Right atrium auricular region (tissue), 2 donors: Measurements from ENCODE around the gene CERT1. TPM values are rescaled to one million over a fixed set of nuclear protein-coding genes. Genes with fewer than 3 reads are reported as not detected.

Experiments used
- DNase-seq: peaks from one replicate; pipeline ENCODE4 v3.0.0-alpha.2; 2019; ENCODE audit warnings: low spot score
- H3K27ac ChIP-seq, 2 donors: fragments of 200-600 bp; sonication (generic); 1 replicate in 1 of 2; 2 replicates in 1 of 2; pipeline ENCODE4 v1.5.1; 2016 to 2019
- H3K27me3 ChIP-seq, 2 donors: fragments of 200-600 bp; sonication (generic); one replicate each; pipeline versions ENCODE4 v1.5.1 to v1.6.0; 2017 to 2019
- H3K36me3 ChIP-seq: fragments of 200-600 bp; sonication (generic); one replicate; pipeline ENCODE4 v1.5.1; 2016
- H3K4me1 ChIP-seq, 2 donors: fragments of 200-600 bp; sonication (generic); one replicate each; pipeline versions ENCODE4 v1.5.1 to v1.6.0; 2017 to 2019
- H3K4me3 ChIP-seq, 2 donors: fragments of 200-600 bp; sonication (generic); 1 replicate in 1 of 2; 2 replicates in 1 of 2; pipeline ENCODE4 v1.5.1; 2017 to 2019; ENCODE audit warnings: mild to moderate bottlenecking in 1 of 2, moderate library complexity in 1 of 2
- H3K9me3 ChIP-seq, 2 donors: fragments of 200-600 bp; sonication (generic); one replicate each; pipeline ENCODE4 v1.5.1; 2019
- total RNA-seq, 2 donors: library from RNA; depleted of rRNA; stranded (reverse); fragments of >200 nt; gene quantifications; one replicate each; pipeline ENCODE4 v1.1.0, GENCODE V29; 2016
- TF ChIP-seq, protein P1 (sequence below), 2 donors: fragments of 200-600 bp; sonication (generic); IDR thresholded peaks; one replicate each; pipeline ENCODE4 v1.5.1; 2019; ENCODE audit warnings: antibody characterized with exemption in 2 of 2

Gene CERT1
- total RNA-seq, 2 donors from 2014 or later, result 12.3 to 12.6 TPM

DNA sequence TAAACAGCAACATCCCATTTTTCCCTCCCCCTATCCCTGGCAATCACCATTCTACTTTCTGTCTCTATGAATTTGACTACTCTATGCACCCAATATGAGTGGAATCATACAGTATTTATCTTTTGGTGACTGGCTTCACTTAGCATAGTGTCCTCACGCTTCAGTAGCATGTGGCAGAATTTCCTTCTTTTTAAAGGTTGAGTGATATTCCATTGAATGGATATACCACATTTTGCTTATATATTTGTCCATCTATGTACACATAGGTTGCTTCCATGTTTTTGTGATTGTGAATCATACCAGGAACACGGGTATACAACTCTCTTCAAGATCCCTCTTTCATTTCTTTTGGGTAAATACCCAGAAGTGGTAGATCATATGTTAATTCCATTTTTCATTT is 69.9 kb downstream of the CERT1 start:
- TF ChIP-seq, protein P1, sequence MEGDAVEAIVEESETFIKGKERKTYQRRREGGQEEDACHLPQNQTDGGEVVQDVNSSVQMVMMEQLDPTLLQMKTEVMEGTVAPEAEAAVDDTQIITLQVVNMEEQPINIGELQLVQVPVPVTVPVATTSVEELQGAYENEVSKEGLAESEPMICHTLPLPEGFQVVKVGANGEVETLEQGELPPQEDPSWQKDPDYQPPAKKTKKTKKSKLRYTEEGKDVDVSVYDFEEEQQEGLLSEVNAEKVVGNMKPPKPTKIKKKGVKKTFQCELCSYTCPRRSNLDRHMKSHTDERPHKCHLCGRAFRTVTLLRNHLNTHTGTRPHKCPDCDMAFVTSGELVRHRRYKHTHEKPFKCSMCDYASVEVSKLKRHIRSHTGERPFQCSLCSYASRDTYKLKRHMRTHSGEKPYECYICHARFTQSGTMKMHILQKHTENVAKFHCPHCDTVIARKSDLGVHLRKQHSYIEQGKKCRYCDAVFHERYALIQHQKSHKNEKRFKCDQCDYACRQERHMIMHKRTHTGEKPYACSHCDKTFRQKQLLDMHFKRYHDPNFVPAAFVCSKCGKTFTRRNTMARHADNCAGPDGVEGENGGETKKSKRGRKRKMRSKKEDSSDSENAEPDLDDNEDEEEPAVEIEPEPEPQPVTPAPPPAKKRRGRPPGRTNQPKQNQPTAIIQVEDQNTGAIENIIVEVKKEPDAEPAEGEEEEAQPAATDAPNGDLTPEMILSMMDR (IDR thresholded peaks at IDR 0.05), result no peak

GRCh38 chr5:75439276-75439675 is 72.2 kb downstream of the CERT1 start:
- H3K27ac ChIP-seq, result no peak overlapping the region
- no peaks in the 10 kb centered on the region for H3K4me1 ChIP-seq
- H3K9me3 ChIP-seq, result peaks cover 0 to 4% of the 10 kb centered on the region in 2 donors
- H3K4me3 ChIP-seq, result no peak overlapping the region
- TF ChIP-seq, protein P1 (IDR thresholded peaks at IDR 0.05), result no peak
- DNase-seq, result no peak
- H3K36me3 ChIP-seq, result no peaks in the 10 kb centered on the region
- H3K27me3 ChIP-seq, result no peaks in the 10 kb centered on the region

More for the DNA sequence above, 69.9 kb downstream of the CERT1 start:
- Histone ChIP-seq H3K4me3 (no peak overlapping the region), H3K27ac (no peak overlapping the region), H3K9me3 (peaks cover 0 to 13% of the 10 kb centered on the region in 2 donors), H3K27me3 (no peaks in the 10 kb centered on the region), H3K36me3 (no peaks in the 10 kb centered on the region), H3K4me1 (no peaks in the 10 kb centered on the region)
- DNase-seq, result no peak

DNA sequence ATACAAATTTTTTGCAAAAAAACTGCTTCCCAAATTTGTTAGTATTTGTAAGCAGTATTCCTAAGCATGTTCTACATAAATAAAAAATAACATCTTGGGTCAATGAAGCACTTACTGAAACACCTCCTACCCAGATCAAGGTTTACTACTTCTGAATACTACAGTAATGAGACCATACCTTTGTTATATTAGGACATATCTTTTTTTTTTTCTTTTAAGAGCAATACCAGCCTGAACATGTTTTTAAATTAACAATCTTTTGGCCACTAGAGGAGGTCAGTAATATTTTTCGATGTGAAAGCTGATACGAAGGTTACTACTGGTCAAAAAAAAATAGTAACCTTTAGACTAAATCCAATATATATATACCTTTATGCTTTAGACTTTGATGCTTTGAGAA is 72.7 kb downstream of the CERT1 start:
- H3K9me3 ChIP-seq, result peaks cover 0 to 4% of the 10 kb centered on the region in 2 donors
- TF ChIP-seq, protein P1 (IDR thresholded peaks at IDR 0.05), result peak in 1 of 2 donors; percentile 21
- no peaks in the 10 kb centered on the region for H3K27me3 ChIP-seq
- H3K27ac ChIP-seq, result no peak overlapping the region
- no peak overlapping the region for H3K4me3 ChIP-seq
- H3K4me1 ChIP-seq, result no peaks in the 10 kb centered on the region
- no peaks in the 10 kb centered on the region for H3K36me3 ChIP-seq
- no peak for DNase-seq

DNA sequence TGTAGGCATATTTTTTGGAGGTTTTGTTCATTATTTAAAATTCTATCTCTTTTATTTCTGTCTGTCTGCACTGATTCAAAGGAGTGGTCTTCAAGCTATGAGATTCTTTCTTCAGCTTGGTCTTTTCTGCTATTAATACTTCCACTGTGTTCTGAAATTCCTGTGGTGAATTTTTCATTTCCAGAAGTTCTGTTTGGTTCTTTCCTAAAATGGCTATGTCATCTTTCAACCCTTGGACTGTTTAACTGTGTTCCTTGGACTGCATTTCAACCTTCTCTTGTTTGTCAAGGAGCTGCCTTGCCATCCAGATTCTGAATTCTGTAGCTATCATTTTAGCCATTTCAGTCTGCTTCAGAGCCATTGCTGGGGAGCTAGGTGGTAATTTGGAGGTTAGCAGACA is 76.3 kb downstream of the CERT1 start:
- no peaks in the 10 kb centered on the region for H3K4me1 ChIP-seq
- DNase-seq, result no peak
- H3K9me3 ChIP-seq, result no peaks in the 10 kb centered on the region
- no peaks in the 10 kb centered on the region for H3K27me3 ChIP-seq
- no peaks in the 10 kb centered on the region for H3K36me3 ChIP-seq
- TF ChIP-seq, protein P1 (IDR thresholded peaks at IDR 0.05), result no peak
- no peak overlapping the region for H3K4me3 ChIP-seq
- no peak overlapping the region for H3K27ac ChIP-seq

GRCh38 chr5:75433814-75434506 is 77.5 kb downstream of the CERT1 start:
- H3K9me3 ChIP-seq, result no peaks in the 10 kb centered on the region

More at GRCh38 chr5:75433814-75434506, 77.5 kb downstream of the CERT1 start:
- no peaks in the 10 kb centered on the region for H3K4me1 ChIP-seq
- no peaks in the 10 kb centered on the region for H3K27me3 ChIP-seq
- no peaks in the 10 kb centered on the region for H3K36me3 ChIP-seq
- DNase-seq, result no peak
- TF ChIP-seq, protein P1 (IDR thresholded peaks at IDR 0.05), result no peak
- no peak overlapping the region for H3K4me3 ChIP-seq
- H3K27ac ChIP-seq, result no peak overlapping the region
